Adrenal gland (tissue), 5 donors: ENCODE data around the gene OR8D1.
"Not testable (repeated sequence)": the region's sequence is repeated elsewhere in the genome, so short reads cannot be mapped to it uniquely, and the experiment has no call there.

Source experiments
- POLR2A ChIP-seq, 2 donors: fragments of 450-650 bp; IDR thresholded peaks; one replicate each; pipeline ENCODE4 v1.6.1; 2017; ENCODE audit warnings: antibody characterized with exemption in 2 of 2, mild to moderate bottlenecking in 2 of 2, moderate library complexity in 1 of 2
- TF ChIP-seq, protein P1 (sequence below), 6 experiments: fragments of 450-650 bp in 4 of 6; fragments of 200-600 bp in 2 of 6; sonication (generic) in 1 of 6; IDR thresholded peaks; 1 replicate in 5 of 6; 2 replicates in 1 of 6; pipeline versions ENCODE4 v1.5.1 to v1.8.0; 2016 to 2021; ENCODE audit warnings: antibody characterized with exemption in 6 of 6, mild to moderate bottlenecking in 2 of 6, moderate library complexity in 1 of 6
- donor health status: DM: no; HTN: no; CAD: no.

DNA sequence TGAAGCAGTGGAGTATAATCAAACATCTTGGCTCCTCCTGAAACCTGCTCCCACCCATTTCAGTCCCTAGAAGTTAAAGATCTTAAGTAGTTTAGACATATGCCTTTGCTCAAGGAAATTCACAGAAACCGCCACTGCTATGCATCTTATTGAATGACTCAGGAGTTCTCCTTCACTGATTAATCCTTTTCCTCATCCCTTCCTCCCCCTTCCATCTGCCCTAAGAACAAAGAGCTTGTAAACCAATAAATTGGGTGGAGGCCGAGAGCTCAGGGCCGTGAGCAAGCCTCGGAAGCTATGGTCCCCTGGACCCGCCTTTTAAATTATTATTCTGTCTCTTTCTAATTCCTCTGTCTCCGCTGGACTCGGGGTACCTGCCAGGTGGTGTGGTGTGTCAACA lies 42.9 kb downstream of the OR8D1 start:
- TF ChIP-seq, protein P1, sequence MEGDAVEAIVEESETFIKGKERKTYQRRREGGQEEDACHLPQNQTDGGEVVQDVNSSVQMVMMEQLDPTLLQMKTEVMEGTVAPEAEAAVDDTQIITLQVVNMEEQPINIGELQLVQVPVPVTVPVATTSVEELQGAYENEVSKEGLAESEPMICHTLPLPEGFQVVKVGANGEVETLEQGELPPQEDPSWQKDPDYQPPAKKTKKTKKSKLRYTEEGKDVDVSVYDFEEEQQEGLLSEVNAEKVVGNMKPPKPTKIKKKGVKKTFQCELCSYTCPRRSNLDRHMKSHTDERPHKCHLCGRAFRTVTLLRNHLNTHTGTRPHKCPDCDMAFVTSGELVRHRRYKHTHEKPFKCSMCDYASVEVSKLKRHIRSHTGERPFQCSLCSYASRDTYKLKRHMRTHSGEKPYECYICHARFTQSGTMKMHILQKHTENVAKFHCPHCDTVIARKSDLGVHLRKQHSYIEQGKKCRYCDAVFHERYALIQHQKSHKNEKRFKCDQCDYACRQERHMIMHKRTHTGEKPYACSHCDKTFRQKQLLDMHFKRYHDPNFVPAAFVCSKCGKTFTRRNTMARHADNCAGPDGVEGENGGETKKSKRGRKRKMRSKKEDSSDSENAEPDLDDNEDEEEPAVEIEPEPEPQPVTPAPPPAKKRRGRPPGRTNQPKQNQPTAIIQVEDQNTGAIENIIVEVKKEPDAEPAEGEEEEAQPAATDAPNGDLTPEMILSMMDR (IDR thresholded peaks at IDR 0.05) = not testable (repeated sequence)
- TF ChIP-seq POLR2A (IDR thresholded peaks at IDR 0.05) = not testable (repeated sequence)
